LNCAP (cell line): ENCODE measurements around the gene CRY1.

Experiments
- CTCF ChIP-seq: fragments of 450-650 bp; IDR thresholded peaks from 2 replicates; pipeline ENCODE4 v1.5.1; 2017; ENCODE audit warnings: mild to moderate bottlenecking

The CRY1 gene

GRCh38 chr12:107105410-107105703, 12.0 kb upstream of the CRY1 start:
- TF ChIP-seq CTCF = no peak

- TF ChIP-seq CTCF = no peak
Observed at GRCh38 chr12:107103516-107103915, 10.2 kb upstream of the CRY1 start.

GRCh38 chr12:107103097-107103496, 9.7 kb upstream of the CRY1 start:
- no peak for TF ChIP-seq CTCF

GRCh38 chr12:107102294-107102693, 8.9 kb upstream of the CRY1 start:
- TF ChIP-seq CTCF = no peak

- no peak for TF ChIP-seq CTCF
Observed at GRCh38 chr12:107101651-107102050, 8.3 kb upstream of the CRY1 start.

- TF ChIP-seq CTCF = no peak
Observed at GRCh38 chr12:107099917-107100316, 6.6 kb upstream of the CRY1 start.

GRCh38 chr12:107096571-107096970, 3.2 kb upstream of the CRY1 start:
- TF ChIP-seq CTCF = no peak

GRCh38 chr12:107094183-107094448, 767 bp upstream of the CRY1 start:
- no peak for TF ChIP-seq CTCF
